Measurements from ENCODE around the gene ACOT2. TPM values are rescaled to one million over a fixed set of nuclear protein-coding genes. Genes with fewer than 3 reads are reported as not detected.
"Not testable (repeated sequence)": the region's sequence is repeated elsewhere in the genome, so short reads cannot be mapped to it uniquely, and the experiment has no call there.

ACOT2 gene
- total RNA-seq, 1 experiment from 2014 or later, result 16.9 TPM

DNA sequence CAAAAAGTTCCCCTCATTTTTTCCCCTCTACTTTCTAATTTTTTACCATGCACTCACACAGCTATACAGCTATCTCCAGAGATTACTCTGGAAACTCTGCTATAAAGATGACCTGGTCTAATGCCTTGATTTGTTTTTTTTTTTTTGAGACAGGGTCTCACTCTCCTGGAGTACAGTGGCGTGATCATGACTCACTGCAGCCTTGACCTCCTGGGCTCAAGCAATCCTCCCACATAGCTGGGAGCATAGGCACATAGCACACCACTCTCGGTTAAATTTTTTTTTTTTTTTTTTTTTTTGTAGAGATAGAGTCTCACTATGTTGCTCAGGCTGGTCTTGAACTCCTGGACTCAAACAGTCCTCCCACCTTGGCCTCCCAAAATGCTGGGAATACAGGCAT lies 10.8 kb upstream of the ACOT2 start:
- H3K27me3 ChIP-seq; DNase-seq; H3K9me3 ChIP-seq (replicated peaks); H3K27ac ChIP-seq; H3K36me3 ChIP-seq; H3K4me1 ChIP-seq; H3K4me3 ChIP-seq: not testable (repeated sequence)

- not testable (repeated sequence) for H3K9me3 ChIP-seq (replicated peaks); H3K36me3 ChIP-seq; H3K4me3 ChIP-seq; DNase-seq; H3K4me1 ChIP-seq; H3K27me3 ChIP-seq; H3K27ac ChIP-seq
Observed at GRCh38 chr14:73562256-73562655, 6.8 kb upstream of the ACOT2 start.

GRCh38 chr14:73562696-73563095 lies 6.3 kb upstream of the ACOT2 start:
- H3K36me3 ChIP-seq; H3K27ac ChIP-seq; DNase-seq; H3K4me1 ChIP-seq; H3K27me3 ChIP-seq; H3K4me3 ChIP-seq; H3K9me3 ChIP-seq (replicated peaks): not testable (repeated sequence)

DNA sequence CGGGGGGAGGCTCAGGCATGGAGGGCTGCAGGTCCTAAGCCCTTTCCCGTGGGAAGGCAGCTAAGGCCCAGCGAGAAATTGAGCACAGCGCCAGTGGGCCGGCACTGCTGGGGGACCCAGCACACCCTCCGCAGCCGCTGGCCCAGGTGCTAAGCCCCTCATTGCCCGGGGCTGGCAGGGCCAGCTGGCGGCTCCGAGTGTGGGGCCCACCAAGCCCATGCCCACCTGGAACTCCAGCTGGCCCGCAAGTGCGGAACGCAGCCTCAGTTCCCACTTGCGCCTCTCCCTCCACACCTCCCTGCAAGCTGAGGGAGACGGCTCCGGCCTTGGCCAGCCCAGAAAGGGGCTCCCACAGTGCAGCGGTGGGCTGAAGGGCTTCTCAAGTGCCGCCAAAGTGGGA lies 2.6 kb upstream of the ACOT2 start:
- DNase-seq; H3K27ac ChIP-seq; H3K4me1 ChIP-seq; H3K36me3 ChIP-seq; H3K9me3 ChIP-seq (replicated peaks); H3K4me3 ChIP-seq; H3K27me3 ChIP-seq: not testable (repeated sequence)

DNA sequence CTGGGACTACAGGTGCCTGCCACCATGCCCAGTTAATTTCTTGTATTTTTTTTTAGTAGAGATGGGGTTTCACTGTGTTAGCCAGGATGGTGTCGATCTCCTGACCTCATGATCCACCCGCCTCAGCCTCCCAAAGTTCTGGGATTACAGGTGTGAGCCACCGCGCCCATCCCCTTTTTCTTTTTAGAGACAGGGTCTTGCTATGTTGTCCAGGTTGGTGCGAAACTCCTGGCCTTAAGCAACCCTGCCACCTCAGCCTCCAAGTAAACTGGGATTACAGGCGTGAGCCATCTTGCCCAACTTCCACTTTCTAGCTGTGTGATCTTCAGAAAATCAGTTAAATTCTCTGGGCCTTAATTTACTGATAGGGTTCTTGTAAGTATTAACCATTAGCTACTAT lies 2.1 kb upstream of the ACOT2 start:
- not testable (repeated sequence) for H3K4me1 ChIP-seq; H3K4me3 ChIP-seq; H3K27ac ChIP-seq; H3K27me3 ChIP-seq; DNase-seq; H3K9me3 ChIP-seq (replicated peaks); H3K36me3 ChIP-seq

- H3K36me3 ChIP-seq, result no peaks in the 10 kb centered on the region
- 0 out of 2 replicates have a peak, but pooled peaks cover 2% of the 10 kb centered on the region for H3K9me3 ChIP-seq (replicated peaks)
- no peak overlapping the region for H3K4me3 ChIP-seq
- H3K27ac ChIP-seq, result no peak overlapping the region
- DNase-seq, result no peak
- no peaks in the 10 kb centered on the region for H3K27me3 ChIP-seq
- H3K4me1 ChIP-seq, result no peaks in the 10 kb centered on the region
Observed at GRCh38 chr14:73567358-73567757, 1.7 kb upstream of the ACOT2 start.

DNA sequence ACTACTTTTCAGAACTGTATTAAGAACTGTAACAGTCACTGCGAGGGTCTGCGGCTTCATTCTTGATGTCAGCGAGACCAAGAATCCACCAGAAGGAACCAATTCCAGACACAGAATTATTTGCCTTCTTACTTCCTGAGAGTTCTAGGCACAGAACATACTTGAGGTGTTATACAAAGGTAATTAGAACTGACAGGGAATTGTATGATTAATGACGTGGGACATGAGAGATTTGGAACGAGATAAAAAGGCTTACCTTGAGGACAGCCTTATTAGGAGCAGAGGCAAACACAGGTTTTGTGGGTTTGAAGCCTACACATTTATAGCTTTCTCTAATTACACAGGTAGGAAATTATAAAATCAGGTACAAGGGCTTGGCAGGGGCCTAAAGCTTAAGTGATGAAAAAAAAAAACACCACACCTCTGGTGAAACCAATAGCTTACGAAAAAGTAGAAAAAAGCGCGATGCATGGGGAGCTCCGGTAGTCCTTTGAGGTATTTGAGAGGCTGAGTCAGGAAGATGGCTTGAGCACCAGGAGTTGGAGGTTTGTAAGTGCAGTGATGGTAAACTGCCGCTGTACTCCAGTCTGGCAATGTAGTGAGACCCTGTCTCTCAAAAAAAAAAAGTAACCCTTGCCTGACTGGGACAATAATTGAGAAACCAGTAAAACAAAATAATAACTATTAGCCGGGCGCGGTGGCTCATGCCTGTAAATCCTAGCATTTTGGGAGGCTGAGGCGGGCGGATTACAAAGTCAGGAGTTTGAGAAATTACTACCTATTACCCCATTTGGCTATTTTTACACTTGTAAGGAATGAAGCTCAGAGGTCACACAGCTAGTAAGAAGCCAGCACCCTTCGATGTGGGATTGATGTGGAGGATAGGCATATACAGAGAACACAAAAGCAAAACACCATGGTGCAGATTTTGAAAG lies 795 bp upstream of the ACOT2 start:
- H3K4me1 ChIP-seq, result no peaks in the 10 kb centered on the region
- DNase-seq, result peak in 1 of 2 experiments; percentile 39
- H3K9me3 ChIP-seq (replicated peaks), result 0 out of 2 replicates have a peak, but pooled peaks cover 2% of the 10 kb centered on the region
- H3K27me3 ChIP-seq, result no peaks in the 10 kb centered on the region
- peak overlapping the region; percentile 74 for H3K4me3 ChIP-seq
- H3K36me3 ChIP-seq, result no peaks in the 10 kb centered on the region
- peak overlapping the region; percentile 83; the same call in 1 of the 2 replicates for H3K27ac ChIP-seq

DNA sequence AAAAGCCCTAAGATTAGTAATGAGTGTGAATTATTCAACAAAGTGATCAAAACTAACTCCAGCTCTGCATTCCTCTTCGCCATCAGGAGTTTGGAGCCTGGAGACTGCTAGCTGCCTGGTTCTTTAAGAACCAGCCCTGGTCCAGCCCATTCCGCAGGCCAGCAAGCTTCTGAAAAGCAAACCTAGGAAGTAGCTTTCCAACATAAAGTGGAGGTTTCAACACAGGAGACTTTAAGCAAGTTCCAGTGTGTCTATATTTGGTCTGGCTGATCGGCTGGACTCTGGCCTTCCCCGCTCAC lies 178 bp upstream of the ACOT2 start:
- not testable (repeated sequence) for DNase-seq; H3K36me3 ChIP-seq; H3K27me3 ChIP-seq; H3K4me1 ChIP-seq; H3K9me3 ChIP-seq (replicated peaks)
- peak overlapping the region; percentile 74 for H3K4me3 ChIP-seq
- H3K27ac ChIP-seq, result peak overlapping the region; percentile 83

DNA sequence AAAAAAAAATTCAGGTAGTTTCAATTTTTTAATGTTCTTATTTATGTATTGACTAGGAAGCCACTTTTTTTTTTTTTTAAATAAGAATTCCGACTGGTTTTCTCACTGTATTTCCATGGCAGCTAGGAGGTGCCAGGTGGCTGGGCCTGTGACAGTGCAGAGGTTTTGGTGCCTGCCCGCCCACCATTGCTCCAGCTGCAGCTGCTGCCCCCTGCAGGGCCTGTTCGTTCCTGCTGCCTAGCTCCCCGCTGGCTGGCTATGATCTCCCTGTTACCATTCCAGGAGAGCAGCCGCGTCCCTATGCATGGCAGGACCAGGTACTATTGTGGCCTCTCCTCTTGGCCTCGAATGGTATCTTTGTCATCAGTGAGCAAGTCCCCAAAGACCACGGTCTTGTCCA lies 1.9 kb downstream of the ACOT2 start:
- H3K9me3 ChIP-seq (replicated peaks); H3K27ac ChIP-seq; H3K36me3 ChIP-seq; H3K4me1 ChIP-seq; H3K27me3 ChIP-seq; H3K4me3 ChIP-seq: not testable (repeated sequence)
- peak; percentile 51 to 53 for DNase-seq

- H3K27ac ChIP-seq; H3K4me3 ChIP-seq; DNase-seq; H3K9me3 ChIP-seq (replicated peaks); H3K27me3 ChIP-seq; H3K36me3 ChIP-seq; H3K4me1 ChIP-seq: not testable (repeated sequence)
Observed at GRCh38 chr14:73573034-73573433, 4.0 kb downstream of the ACOT2 start.

DNA sequence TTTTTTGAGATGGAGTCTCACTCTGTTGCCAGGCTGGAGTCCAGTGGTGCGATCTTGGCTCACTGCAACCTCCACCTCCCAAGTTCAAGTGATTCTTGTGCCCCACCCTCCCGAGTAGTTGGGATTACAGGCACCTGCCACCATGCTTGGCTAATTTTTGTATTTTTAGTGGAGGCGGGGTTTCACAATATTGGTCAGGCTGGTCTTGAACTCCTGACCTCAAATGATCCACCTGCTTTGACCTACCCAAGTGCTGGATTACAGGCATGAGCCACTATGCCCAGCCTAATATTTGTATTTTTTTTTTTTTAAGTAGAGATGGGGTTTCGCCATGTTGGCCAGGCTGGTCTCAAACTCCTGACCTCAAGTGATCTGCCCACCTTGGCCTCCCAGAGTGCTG lies 4.7 kb downstream of the ACOT2 start:
- not testable (repeated sequence) for H3K36me3 ChIP-seq; H3K27me3 ChIP-seq; DNase-seq; H3K4me1 ChIP-seq; H3K27ac ChIP-seq; H3K4me3 ChIP-seq; H3K9me3 ChIP-seq (replicated peaks)

GRCh38 chr14:73574251-73574650 lies 5.2 kb downstream of the ACOT2 start:
- not testable (repeated sequence) for H3K27me3 ChIP-seq; DNase-seq; H3K9me3 ChIP-seq (replicated peaks); H3K27ac ChIP-seq; H3K4me3 ChIP-seq; H3K36me3 ChIP-seq; H3K4me1 ChIP-seq

- Histone ChIP-seq H3K9me3 (replicated peaks) (no peaks in the 10 kb centered on the region), H3K27me3 (no peaks in the 10 kb centered on the region), H3K36me3 (no peaks in the 10 kb centered on the region), H3K4me3 (no peak overlapping the region), H3K4me1 (no peaks in the 10 kb centered on the region), H3K27ac (no peak overlapping the region)
- no peak for DNase-seq
Observed at GRCh38 chr14:73576391-73576790, 7.4 kb downstream of the ACOT2 start.

- not testable (repeated sequence) for H3K9me3 ChIP-seq (replicated peaks); H3K4me1 ChIP-seq; H3K27ac ChIP-seq; H3K27me3 ChIP-seq; H3K4me3 ChIP-seq; DNase-seq; H3K36me3 ChIP-seq
Observed at GRCh38 chr14:73577214-73577613, 8.2 kb downstream of the ACOT2 start.

DNA sequence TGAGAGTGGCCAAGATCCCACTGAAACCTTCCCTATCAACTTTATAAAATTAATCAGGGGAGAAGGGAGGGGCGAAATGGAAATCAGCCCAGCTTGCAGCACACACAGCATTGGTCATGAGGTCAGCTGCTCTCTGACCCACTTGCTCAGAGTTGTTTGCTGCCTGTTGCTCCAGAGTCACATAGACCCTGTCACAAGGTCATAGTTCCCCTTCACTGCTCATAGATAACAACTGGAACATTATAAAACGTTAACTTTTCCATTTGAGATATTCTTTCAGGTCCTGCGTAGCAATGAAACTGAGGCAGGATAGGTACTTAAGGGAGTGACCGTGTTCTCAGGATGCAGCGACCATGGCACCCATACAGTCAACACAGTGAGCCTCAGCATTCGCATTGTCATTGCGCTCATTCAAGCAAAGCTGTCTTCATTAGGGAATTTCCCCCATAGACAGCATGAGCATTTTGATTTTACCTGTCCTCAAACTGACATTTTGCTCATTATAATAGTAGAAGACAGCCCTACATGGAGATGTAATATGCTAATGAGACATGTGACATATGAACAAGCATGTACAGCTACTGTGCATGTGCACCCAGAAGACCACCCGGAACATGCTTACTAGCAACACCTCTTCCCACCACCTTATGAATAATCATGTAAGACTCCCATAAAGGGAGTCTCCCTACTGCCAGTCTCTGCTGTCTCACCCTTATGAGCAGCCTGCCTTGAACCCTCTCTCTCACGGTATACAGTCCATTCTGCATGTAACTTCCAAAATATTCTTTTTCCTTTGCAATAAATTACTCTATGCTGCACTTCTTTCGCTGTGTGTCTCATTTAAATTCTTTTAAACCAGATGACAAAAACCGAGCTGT lies 13.3 kb downstream of the ACOT2 start:
- H3K36me3 ChIP-seq, H3K4me3 ChIP-seq: not testable (repeated sequence)

More for the DNA sequence above, 13.3 kb downstream of the ACOT2 start:
- H3K9me3 ChIP-seq (replicated peaks); H3K27me3 ChIP-seq; DNase-seq; H3K4me1 ChIP-seq; H3K27ac ChIP-seq: not testable (repeated sequence)

All from SJCRH30 (cell line).